GM21717 (cell line): ENCODE data around the gene ESPNL.

Experiments used
- ATAC-seq: cut with Tn5 transposase; IDR thresholded peaks from one replicate; pipeline ENCODE4 v1.9.1; 2021; ENCODE audit warnings: mild to moderate bottlenecking, moderate library complexity; ENCODE audit not compliant: unreplicated experiment

Gene ESPNL

DNA sequence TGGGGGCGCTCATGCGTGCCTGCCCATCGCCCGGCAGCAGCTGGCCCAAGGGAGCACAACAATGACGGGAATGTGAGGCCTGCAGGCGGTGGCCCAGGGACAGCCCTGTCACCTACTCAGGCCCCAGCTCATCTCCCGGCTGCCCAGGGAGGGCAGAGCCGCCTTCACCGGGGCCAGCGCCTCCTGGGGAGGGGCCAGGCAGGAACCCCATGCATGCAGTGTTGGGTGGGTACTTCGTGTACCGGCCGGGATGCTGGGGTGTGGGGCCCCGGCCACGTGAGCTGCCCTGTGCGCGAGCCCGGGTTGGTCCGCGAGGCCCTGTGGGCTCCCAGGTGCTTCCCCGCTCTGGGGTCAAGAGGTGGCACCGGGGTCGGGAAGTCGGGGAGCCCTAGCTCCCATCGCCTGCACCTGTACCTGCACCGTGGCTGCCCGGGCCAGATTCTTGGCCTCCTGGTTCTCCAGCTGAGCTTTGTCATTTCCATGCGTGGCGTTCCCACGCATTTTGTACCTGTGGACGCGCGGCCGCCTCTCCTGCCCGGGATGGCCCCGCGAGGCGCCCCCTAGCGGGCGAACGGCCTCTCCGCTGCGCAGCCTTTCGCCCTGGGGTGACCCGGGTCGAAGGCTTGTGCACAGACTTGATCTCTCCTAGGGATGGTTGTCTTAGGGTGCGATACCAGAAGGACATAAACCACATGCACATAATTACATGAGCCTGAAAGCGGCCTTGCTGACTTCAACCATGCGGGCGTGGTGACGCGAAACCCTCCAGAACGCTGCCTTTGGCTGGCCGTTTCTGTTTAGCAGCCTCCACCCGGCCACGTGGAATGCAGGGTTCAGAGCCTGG is 39.3 kb downstream of the ESPNL start:
- no peak for ATAC-seq

DNA sequence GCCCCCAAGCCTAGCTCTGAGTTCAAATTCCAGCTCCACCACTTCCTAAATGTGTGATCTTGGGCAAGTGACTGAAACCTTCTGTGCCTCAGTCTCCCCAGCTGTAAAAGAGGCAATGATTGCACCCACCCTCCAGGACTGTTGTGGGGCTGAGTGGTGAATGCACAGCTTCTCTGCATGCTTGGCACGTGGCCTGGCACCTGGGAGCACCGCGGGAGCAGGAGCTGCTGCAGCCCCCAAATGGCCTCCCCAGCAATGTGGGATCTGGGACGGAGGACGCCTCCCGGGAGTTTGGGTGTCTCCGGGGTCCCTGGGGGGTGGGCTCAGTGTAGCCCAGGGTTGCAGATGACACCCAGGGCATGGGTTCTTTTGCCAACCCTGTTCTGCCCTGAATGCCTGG is 39.9 kb downstream of the ESPNL start:
- ATAC-seq = no peak

GRCh38 chr2:238140721-238141540 is 40.8 kb downstream of the ESPNL start:
- no peak for ATAC-seq

GRCh38 chr2:238141541-238142318 is 41.6 kb downstream of the ESPNL start:
- no peak for ATAC-seq

- ATAC-seq = no peak
Observed at GRCh38 chr2:238142382-238143205, 42.5 kb downstream of the ESPNL start.

DNA sequence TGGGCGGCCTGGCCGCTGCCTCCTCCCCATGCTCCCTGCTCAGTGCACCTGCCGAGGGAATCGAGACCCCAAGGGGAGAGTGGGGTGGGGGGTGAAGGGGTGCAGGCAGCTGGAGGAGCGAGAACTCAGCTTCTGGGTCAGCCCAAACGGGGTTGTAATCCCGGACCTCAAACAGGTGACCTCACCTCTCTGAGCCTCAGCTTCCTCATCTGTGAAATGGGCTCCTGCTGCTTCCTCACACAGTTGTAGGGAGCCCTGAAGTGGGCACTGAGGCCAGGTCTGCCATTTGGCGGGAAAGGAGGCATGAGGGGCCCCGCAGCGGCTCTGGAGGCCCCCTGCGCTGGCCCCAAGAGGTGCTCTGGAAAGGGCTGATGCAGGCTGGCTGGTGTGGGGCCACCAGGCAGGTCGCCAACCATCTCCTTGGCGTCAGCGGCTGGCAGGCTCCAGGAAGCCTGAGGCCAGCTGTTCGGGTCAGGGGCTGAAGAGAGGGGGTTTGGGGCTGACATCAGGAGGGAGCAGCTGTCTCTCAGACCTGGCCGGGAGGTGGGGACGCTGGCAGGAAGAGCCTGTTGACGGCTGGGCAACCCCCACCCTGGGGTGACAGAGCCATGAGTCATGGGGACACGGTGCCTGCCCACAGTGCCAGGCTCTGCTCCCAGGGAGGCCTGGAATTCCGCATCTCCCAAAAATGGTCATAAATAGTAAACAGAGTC is 43.3 kb downstream of the ESPNL start:
- no peak for ATAC-seq

GRCh38 chr2:238144262-238144661 is 44.1 kb downstream of the ESPNL start:
- no peak for ATAC-seq

- ATAC-seq = no peak
Observed at GRCh38 chr2:238145046-238145445, 44.9 kb downstream of the ESPNL start.

DNA sequence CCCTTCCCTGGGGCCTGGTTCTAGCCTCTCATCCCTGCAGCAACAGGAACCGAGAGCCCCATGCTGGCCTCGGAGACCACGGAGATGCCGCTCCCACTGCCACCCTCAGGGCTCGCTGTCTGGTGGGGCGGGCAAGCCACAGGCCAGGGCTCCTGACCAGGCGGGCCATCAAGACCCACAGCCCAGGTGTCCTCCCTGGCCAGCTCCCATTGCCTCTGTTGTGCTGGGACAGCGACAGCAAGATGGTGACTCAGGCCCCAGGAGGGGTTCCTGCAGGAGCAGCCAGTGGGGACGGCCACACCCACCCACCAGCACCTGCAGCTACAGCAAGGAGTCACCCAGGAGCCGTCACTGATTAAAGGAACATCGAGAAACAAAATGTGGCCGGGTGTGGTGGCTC is 45.7 kb downstream of the ESPNL start:
- no peak for ATAC-seq

DNA sequence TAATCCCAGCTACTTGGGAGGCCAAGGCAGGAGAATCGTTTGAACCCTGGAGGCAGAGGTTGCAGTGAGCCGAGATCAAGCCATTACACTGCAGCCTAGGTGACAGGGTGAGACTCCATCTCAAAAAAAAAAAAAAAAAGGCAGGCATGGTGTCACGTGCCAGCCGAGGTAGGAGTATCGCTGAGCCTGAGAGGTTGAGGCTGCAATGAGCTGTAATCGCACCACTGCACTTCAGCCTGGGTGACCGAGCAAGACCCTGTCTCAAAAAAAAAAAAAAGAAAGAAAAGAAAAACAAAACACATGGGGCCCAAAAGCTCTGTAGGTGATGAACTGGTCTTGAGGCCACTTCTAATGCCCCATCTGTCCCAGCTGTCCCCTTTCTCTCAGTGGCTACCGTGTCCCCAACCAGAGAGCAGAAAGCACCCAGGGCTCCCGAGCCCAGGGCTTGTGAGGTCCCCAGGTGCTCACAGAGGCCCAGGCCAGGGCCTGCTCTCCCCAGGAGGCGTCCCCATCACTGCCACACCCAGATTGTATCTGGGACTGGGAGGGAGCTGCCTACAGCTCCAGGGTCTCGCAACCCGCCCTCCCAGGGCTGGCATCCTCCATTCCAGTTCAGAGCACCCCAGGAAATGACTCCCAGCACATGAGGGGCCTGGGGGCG is 46.9 kb downstream of the ESPNL start:
- no peak for ATAC-seq

DNA sequence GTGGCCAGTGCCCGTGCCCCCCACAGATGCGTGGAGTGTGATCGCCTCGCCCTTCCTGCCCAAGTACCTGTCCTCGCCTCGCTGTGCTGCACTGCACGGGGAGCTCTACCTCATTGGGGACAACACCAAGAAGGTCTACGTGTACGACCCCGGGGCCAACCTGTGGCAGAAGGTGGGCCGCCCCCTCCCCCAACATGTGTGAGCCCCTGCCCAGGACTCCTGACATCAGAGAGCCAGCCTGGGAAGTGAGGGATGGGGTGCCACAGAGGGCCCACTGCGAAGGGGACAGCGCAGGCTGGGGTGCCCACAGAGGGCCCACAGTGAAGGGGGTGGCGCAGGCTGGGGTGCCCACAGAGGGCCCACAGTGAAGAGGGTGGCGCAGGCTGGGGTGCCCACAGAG is 48.8 kb downstream of the ESPNL start:
- no peak for ATAC-seq

- no peak for ATAC-seq
Observed at GRCh38 chr2:238149841-238150572, 49.9 kb downstream of the ESPNL start.

- ATAC-seq = no peak
Observed at GRCh38 chr2:238150686-238151085, 50.5 kb downstream of the ESPNL start.

DNA sequence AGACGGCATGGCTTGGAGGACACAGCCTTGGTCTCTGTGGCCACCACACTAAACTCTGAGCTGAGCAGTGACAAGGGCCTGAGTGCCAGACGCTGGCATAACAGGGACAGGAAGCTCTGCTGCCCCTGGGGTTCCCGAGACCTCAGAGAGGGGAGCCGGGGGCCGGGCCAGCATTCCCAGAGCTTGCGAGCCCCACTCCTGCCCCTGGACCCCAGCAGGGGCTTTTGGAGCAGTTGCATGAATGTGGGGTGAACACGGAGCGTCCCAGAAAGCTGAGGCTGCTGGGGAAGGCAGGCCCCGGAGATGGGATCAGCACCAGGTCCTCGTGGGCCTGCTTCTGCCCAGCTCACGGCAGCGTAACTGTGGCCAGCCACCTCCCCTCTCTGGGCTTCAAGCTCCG is 51.1 kb downstream of the ESPNL start:
- ATAC-seq = no peak

- ATAC-seq = no peak
Observed at GRCh38 chr2:238151628-238152235, 51.6 kb downstream of the ESPNL start.

- ATAC-seq = no peak
Observed at GRCh38 chr2:238152771-238153688, 52.9 kb downstream of the ESPNL start.

- no peak for ATAC-seq
Observed at GRCh38 chr2:238154570-238154969, 54.4 kb downstream of the ESPNL start.
